GM12891 (cell line): ENCODE measurements around the gene MRPL45. TPM values are rescaled to one million over a fixed set of nuclear protein-coding genes. Genes with fewer than 3 reads are reported as not detected.
A peak's percentile ranks its signal among the peaks of the same experiment; 100 is the strongest.
"Not testable (repeated sequence)": the region's sequence is repeated elsewhere in the genome, so short reads cannot be mapped to it uniquely, and the experiment has no call there.

ENCODE experiments used
- DNase-seq: peaks from one replicate; pipeline ENCODE4 v3.0.0; 2011; ENCODE audit warnings: low spot score; ENCODE audit not compliant: insufficient read length
- FAIRE-seq: peaks from 2 replicates; lab custom pipeline; 2011; peaks lifted over from hg19 to GRCh38; lab: Jason Lieb, UNC
- POLR2A ChIP-seq: IDR thresholded peaks from 2 replicates; pipeline ENCODE4 v1.6.1; 2011; ENCODE audit warnings: low read depth, low read length, control low read depth
- SPI1 ChIP-seq: IDR thresholded peaks from 2 replicates; pipeline ENCODE4 v1.6.1; 2011; ENCODE audit warnings: low read depth, low read length, control low read depth
- polyA plus RNA-seq: library from polyadenylated mRNA; unstranded; fragments of >200 nt; gene quantifications from one replicate; pipeline ENCODE4 v1.2.1, GENCODE V29; 2012; ENCODE audit warnings: low read depth, missing spikeins, inconsistent platforms; ENCODE audit not compliant: missing spikeins

The MRPL45 gene
- polyA plus RNA-seq = 43.5 TPM

DNA sequence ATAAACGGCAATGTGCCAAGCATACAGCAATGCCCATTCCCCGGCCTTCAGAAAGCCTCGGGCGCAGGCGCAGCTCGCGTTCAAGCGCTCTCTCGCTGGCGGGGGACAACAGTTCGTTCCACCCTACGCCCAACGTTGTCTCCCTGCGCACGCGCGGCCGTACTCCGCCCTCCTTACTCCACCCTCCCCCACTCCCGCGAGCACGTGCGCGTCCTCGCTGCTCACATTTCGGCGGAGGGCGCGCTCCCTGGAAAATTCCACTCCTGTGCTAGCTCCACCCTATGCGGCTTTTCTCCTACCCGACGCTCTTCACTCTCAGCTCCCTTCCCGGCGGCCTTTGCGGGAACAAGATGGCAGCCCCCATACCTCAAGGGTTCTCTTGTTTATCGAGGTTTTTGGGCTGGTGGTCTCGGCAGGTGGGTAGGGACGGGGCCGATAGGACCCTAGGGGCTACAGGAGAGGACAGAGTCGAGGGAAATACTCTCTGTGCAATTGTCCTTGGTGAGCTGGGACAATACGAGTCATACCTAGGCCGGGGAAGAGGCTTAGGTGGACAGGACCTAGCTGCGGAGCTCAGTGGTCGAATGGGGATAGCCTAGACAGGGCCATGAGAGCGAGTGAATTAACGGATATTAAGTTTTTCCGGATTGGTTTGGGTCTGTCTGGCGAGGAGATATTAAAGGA lies at the start of gene MRPL45:
Gene MRPL45, plus strand, starts transcription at position 335 of the 684 bp plus-strand sequence. Its CDS starts 16 bp downstream, at position 351.
- not testable (repeated sequence) for FAIRE-seq
- TF ChIP-seq POLR2A = peak; percentile 32; the same call in 1 of the 2 replicates
- DNase-seq = peak; percentile 76

DNA sequence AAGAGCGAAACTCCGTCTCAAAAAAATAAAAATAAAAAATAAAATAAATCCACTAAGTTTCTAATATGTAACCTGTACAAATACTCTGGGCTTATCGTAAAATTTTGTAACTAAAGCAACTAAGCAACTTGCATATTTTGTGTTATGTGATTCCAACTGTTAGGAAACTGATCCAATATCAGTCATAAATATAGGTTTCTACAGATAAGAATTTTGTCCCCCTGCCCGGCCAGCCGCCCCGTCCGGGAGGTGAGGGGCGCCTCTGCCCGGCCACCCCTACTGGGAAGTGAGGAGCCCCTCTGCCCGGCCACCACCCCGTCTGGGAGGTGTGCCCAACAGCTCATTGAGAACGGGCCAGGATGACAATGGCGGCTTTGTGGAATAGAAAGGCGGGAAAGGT lies 43.8 kb upstream of the MRPL45 start:
- not testable (repeated sequence) for FAIRE-seq, DNase-seq

DNA sequence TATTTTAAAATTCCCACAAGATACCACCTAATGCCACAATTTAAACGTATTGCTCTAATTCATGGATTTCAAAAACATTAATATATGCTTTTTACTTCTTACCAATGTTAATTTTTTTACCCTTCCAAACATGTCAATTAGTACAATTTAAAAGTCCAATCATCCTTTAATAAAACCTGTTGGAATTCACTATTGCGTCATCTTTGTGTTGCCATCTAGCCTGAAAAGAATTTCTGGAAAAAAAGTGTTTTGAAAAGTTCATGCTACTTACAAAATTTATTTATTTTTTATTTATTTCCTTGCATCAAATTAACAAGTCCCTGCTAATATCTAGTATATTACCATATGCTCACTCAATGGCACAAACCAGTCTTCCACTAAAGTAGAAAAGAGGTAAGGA lies 42.6 kb upstream of the MRPL45 start:
- not testable (repeated sequence) for FAIRE-seq, DNase-seq

DNA sequence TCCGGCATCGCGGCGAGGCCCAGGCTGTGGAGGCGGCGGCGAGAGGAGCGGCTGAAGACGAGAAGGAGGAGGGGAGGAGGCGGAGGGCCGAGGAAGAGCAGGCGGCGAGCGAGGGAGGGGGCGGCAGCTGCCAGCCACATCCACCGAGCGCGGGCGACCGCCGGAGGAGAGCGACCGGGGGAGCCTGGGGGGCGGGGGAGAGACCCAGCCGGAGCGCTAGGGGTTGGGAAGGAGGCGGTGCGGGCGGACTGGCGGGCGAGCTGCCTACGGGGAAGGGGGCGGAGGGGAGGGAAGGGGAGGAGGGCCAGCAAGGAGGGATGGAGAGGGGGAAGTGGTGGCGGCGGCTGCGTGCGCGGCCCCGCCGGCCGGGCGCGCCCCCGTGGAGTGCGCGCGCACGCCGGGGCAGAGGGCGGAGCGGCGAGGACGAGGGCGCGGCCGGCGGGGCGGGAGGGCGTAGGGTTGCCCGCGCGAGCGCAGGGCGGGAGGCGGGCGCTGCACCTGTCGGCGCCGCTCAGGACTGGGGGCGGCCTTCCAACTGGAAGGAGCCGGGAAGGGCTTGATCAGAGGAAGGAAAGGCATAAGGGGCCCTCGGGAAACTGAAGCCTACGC lies 39.9 kb upstream of the MRPL45 start:
- peak; percentile 25; the same call in 1 of the 2 replicates for TF ChIP-seq SPI1
- DNase-seq = peak; percentile 67
- FAIRE-seq = not testable (repeated sequence)

DNA sequence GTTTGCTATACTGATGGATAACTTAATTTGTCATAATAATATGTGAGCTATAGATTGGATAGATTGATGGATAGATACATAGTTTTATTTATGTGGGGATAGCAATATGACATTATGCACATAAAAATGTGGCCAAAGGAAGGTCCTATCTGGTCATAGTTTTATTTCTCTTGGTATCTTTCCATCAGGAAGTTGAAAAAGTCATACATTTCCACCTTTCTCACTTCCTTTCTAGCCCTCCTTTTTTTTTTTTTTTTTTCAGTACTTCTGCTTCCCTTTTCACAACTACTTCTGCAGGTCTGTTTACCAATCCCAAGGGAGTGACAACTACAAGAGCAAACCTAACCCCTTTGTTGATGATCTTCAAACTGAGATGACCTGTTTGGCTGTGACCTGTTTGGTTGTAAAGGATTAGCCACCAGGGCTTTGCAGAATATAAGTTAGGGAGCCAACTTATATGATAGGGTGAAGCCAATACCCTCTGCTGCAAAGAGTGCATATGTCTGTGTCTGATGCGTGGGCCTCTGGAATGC lies 30.9 kb upstream of the MRPL45 start:
- DNase-seq, FAIRE-seq: not testable (repeated sequence)

DNA sequence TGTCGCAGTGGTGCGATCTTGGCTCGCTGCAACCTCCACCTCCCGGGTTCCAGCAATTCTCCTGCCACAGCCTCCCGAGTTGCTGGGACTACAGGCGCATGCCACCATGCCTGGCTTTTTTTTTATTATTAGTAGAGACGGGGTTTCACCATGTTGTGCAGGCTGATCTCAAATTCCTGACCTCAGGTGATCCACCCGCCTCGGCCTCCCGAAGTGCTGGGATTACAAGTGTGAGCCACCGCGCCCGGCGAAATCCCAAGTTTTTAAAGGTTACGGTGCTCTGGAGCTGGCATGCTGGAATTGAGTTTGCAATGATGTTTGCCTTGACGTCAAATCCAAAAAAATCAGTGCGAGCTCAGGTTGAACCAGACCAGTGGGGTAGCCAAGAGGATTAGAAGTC lies 30.4 kb upstream of the MRPL45 start:
- DNase-seq, FAIRE-seq: not testable (repeated sequence)

DNA sequence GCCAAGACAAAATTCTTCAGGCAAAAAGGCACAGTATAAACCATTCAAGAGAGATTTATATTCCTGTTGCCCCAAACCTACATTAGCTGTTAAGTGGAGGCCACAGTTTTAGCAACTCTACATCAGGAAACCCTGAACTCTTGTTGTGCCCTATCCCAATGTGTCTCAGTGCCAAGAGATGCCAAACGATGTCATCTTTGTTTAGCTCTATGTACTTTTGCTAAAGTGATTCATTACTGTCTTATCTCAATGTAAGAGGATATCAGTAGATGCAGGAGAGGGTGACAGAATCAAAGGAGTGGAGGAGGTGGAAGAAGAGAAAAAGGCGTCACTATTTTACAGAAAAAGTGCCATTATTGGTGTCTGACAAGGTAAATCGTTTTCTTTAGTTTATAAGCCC lies 28.8 kb upstream of the MRPL45 start:
- DNase-seq, FAIRE-seq: not testable (repeated sequence)

DNA sequence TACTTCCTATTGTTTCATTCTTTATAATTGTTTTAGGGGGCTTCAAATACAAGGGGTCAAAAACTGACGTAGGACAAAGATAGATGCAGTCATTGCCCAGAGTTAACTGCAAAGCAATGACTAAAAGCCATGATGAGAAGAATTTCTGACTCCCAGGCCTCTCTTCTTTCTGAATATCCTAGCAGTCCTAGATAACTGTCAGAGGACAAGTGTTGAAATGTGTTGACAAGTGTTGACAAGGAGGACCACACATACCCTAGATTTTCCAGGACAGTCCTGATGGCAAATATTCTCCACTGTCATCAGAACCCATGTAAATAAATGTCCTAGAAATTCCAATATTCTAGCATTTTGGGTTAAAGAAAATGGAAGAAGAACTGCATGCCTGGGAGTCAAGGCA lies 27.9 kb upstream of the MRPL45 start:
- not testable (repeated sequence) for DNase-seq, FAIRE-seq

DNA sequence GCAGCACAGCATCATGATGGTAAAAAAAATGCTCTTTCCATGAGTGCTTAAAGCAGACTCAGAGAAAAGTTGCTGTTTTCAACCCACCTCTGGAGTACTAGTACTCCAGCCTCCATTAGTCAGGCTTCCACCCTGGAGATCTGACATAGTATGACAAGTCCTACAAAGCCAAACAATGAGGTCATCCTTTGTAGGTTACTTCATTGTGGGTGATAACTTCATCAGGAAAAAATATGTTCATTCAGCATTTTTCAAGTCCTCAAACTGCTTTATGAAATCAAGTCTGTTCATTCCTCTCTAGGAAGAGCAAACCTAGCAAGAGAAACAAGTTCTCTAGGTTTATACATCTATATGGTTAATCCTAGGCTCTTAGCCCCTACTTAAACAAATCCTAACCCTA lies 27.4 kb upstream of the MRPL45 start:
- DNase-seq, FAIRE-seq: not testable (repeated sequence)

DNA sequence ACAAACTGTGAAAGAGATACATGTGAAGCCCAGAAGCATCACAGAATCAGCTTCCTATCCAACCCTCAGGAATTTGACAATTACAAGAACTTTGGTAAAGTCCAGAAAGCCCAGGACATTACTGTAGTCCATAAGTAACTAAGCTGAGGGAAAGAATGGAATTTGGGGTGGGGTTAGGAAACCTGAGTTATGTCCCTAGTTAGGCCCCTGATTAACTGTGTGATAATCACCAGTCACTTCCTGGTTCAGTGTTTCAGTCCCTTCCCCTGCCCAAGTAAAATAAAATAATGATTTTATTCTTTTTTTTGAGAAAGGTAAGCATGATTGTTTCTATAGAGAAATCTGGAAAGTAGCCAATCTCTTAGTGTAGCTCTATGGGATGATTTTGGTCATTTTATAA lies 11.0 kb upstream of the MRPL45 start:
- FAIRE-seq, DNase-seq: not testable (repeated sequence)

DNA sequence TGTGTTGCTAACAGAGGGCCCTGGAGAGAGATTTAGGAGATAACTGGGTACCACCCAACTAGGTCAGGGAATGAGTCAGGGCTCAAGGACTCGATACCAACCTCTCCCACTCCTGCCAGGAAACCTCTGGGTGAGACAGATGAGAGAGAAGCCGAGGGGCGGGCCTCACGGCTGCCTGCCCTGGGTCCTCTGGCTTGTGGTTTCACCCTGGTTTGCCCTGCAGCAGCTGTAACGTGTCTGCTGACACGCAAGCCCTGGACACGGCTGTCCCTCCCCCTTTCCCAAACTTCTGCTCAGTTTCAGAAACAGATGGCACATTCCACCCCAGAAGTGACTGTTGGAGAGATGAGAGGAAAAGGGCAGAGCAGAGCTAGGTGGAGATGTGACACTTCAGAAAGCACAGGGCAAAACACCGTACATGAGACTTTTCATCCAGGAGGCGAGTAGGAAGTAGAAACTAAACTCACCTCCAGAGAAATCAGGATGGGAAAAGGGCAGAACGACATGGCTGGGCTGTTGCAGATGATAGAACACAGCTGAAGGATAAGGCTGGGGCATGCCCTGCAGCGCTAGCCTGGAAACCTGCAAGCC lies 10.4 kb upstream of the MRPL45 start:
- FAIRE-seq, DNase-seq: not testable (repeated sequence)

DNA sequence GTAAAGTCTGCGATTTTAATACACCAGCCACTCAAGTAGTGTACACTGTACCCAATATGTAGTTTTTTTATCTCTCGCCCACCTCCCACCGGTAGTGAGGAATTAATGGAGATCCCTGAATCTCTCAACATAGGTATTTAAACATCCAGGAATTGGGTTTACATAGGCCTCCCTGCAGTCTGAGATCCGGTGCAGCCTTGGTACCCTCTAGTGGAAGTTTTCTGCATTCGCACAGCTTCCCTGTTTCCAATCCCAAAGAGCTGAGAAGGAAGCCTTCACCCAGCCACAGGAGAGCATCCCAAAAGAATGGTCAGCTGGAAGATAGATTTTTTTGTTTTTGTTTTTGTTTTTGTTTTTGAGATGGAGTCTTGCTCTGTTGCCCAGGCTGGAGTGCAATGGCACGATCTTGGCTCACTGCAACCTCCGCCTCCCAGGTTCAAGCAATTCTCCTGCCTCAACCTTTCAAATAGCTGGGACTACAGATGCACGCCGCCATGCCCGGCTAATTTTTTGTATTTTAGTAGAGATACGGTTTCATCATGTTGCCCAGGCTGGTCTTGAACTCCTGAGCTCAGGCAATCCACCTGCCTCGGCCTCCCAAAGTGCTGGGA lies 8.6 kb upstream of the MRPL45 start:
- DNase-seq, FAIRE-seq: not testable (repeated sequence)

DNA sequence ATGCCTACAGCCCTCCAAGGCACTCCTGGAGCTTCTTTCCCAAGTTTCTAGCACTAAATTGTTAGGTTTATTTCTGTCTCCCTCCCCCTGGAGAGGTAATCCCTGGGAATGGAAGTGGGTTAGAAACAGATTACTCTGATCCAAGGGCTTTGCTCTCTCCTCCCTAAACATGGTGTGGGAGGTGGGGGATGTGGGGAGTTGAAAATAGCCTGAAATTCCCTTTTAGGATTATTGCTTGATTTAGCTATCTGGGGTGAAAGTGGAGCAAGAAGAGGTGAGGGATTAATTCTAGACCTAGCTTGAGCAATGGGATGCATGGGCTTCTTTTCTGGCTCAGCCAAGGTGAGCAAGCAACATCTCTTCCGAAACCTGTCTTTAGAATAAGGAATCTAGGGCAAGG lies 7.2 kb upstream of the MRPL45 start:
- DNase-seq, FAIRE-seq: not testable (repeated sequence)

DNA sequence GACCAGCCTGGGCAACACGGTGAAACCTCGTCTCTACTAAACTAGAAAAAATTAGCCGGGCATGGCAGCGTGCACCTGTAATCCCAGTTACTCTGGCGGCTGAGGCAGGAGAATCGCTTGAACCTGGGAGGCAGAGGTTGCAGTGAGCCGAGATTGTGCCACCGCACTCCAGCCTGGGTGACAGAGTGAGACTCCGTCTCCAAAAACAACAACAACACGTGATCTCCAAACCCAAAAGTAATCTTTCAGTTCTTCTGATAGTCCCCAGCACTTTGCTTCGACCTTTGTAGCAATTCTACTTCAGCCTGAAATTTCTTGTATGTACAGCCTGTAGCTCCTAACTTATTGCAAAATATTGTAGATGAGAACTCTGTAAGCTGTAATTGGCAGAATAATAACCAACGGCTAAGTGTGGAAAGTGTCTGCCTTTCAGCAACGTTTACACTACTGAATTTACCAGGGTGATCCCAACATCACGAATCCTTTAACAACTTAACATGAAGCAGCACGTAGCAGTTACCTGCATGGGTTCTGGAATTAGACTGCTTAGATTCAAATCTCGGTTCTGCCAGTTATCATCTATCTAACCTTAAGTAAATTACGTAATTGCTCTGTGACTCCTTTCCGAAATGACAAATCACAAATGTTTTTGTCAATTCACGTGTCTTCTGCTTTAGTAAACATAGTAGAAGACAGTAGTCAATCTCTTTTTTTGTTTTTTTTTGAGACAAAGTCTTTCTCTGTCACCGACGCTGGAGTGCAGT lies 1.2 kb upstream of the MRPL45 start:
- DNase-seq, FAIRE-seq: not testable (repeated sequence)
